HUES6 (cell line): ENCODE results near the gene KYAT1.

Experiments used
- H3K27ac ChIP-seq: 2 replicates; pipeline ENCODE4 v1.7.0; 2013; ENCODE audit warnings: low read depth, mild to moderate bottlenecking, low read length, inconsistent platforms
- H3K27me3 ChIP-seq: 2 replicates; pipeline ENCODE4 v1.6.1; 2013; ENCODE audit warnings: low read length; ENCODE audit not compliant: control insufficient read depth, insufficient read depth
- H3K36me3 ChIP-seq: 2 replicates; pipeline ENCODE4 v1.6.1; 2013; ENCODE audit warnings: low read length; ENCODE audit not compliant: control insufficient read depth, insufficient read depth
- H3K4me1 ChIP-seq: 2 replicates; pipeline ENCODE4 v1.6.1; 2013; ENCODE audit warnings: low read length; ENCODE audit not compliant: control insufficient read depth, insufficient read depth
- H3K4me3 ChIP-seq: 2 replicates; pipeline ENCODE4 v1.5.1; 2013; ENCODE audit warnings: low read depth, low read length
- H3K9ac ChIP-seq: one replicate; pipeline ENCODE4 v1.6.1; 2013; ENCODE audit warnings: mild to moderate bottlenecking, low read length
- H3K9me3 ChIP-seq: 2 replicates; pipeline ENCODE4 v1.6.1; 2013; ENCODE audit warnings: low read depth, low read length; ENCODE audit not compliant: control insufficient read depth, insufficient read depth

KYAT1 gene

DNA sequence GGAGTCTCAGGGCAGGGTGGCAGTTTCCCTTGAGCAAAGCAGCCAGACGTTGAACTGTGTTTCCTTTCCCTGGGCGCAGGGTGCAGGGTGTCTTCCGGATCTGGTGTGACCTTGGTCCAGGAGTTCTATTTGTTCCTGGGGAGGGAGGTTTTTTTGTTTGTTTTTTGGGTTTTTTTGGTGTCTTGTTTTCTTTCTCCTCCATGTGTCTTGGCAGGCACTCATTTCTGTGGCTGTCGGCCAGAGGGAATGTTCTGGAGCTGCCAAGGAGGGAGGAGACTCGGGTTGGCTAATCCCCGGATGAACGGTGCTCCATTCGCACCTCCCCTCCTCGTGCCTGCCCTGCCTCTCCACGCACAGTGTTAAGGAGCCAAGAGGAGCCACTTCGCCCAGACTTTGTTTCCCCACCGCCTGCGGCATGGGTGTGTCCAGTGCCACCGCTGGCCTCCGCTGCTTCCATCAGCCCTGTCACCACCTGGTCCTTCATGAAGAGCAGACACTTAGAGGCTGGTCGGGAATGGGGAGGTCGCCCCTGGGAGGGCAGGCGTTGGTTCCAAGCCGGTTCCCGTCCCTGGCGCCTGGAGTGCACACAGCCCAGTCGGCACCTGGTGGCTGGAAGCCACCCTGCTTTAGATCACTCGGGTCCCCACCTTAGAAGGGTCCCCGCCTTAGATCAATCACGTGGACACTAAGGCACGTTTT lies 35.5 kb upstream of the KYAT1 start:
- no peak overlapping the region for H3K9ac ChIP-seq
- H3K27me3 ChIP-seq = no peaks in the 10 kb centered on the region
- H3K4me1 ChIP-seq = peaks cover 32% of the 10 kb centered on the region
- H3K4me3 ChIP-seq = no peak overlapping the region
- H3K36me3 ChIP-seq = peaks cover 51% of the 10 kb centered on the region
- H3K27ac ChIP-seq = no peak overlapping the region
- no peaks in the 10 kb centered on the region for H3K9me3 ChIP-seq

DNA sequence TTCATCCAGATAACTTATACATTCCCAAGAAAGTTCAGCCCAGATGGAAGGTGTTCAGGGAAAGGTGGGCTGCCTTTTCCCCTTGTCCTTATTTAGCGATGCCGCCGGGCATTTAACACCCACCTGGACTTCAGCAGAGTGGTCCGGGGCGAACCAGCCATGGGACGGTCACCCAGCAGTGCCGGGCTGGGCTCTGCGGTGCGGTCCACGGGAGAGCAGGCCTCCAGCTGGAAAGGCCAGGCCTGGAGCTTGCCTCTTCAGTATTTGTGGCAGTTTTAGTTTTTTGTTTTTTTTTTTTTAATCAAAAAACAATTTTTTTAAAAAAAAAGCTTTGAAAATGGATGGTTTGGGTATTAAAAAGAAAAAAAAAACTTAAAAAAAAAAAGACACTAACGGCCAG lies 35.0 kb upstream of the KYAT1 start:
- no peak overlapping the region for H3K27ac ChIP-seq
- no peaks in the 10 kb centered on the region for H3K9me3 ChIP-seq
- no peak overlapping the region for H3K9ac ChIP-seq
- no peaks in the 10 kb centered on the region for H3K27me3 ChIP-seq
- peaks cover 34% of the 10 kb centered on the region for H3K4me1 ChIP-seq
- peaks cover 51% of the 10 kb centered on the region for H3K36me3 ChIP-seq
- no peak overlapping the region for H3K4me3 ChIP-seq

DNA sequence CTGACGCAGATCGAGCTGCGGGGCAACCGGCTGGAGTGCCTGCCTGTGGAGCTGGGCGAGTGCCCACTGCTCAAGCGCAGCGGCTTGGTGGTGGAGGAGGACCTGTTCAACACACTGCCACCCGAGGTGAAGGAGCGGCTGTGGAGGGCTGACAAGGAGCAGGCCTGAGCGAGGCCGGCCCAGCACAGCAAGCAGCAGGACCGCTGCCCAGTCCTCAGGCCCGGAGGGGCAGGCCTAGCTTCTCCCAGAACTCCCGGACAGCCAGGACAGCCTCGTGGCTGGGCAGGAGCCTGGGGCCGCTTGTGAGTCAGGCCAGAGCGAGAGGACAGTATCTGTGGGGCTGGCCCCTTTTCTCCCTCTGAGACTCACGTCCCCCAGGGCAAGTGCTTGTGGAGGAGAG lies 34.5 kb upstream of the KYAT1 start:
- no peak overlapping the region for H3K27ac ChIP-seq
- H3K9me3 ChIP-seq = no peaks in the 10 kb centered on the region
- peaks cover 35% of the 10 kb centered on the region for H3K4me1 ChIP-seq
- H3K9ac ChIP-seq = no peak overlapping the region
- peaks cover 51% of the 10 kb centered on the region for H3K36me3 ChIP-seq
- no peak overlapping the region for H3K4me3 ChIP-seq
- no peaks in the 10 kb centered on the region for H3K27me3 ChIP-seq

DNA sequence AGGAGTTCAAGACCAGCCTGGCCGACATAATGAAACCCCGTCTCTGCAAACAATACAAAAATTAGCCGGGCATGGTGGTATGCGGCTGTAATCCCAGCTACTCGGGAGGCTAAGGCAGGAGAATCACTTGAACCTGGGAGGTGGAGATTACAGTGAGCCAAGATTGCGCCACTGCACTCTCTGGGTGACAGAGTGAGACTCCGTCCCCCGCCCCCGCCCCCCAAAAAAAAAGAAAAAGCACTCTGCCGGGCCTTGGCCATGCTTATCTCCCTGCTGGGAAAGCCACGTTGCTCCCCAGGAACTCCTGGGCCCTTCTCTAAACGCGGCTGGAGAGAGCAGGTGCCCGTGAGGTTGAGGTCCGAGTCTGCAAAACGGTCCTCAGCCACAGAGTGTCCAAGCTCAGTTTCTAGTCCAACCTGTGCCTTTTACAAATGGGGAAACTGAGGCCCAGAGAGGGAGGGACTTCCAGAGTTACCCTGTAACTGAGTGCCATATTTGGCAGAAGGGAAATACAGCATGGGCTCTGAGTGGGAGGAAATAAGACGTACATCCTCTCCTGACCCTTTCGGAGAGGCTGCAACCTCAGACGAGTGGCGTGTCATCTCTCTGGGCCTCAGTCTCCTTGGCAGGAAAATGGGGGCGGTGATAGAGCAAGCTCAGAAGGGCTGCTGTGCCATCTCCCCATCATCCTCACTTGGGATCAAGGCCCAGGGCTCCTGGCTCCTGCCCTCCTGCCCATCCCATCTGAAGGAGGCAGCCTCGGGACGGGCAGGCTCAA lies 32.4 kb upstream of the KYAT1 start:
- Histone ChIP-seq H3K9me3 (no peaks in the 10 kb centered on the region), H3K27ac (no peak overlapping the region; the same call in 1 of the 2 replicates), H3K27me3 (no peaks in the 10 kb centered on the region), H3K4me1 (peaks cover 34% of the 10 kb centered on the region), H3K36me3 (peaks cover 67% of the 10 kb centered on the region), H3K9ac (no peak overlapping the region), H3K4me3 (no peak overlapping the region)

DNA sequence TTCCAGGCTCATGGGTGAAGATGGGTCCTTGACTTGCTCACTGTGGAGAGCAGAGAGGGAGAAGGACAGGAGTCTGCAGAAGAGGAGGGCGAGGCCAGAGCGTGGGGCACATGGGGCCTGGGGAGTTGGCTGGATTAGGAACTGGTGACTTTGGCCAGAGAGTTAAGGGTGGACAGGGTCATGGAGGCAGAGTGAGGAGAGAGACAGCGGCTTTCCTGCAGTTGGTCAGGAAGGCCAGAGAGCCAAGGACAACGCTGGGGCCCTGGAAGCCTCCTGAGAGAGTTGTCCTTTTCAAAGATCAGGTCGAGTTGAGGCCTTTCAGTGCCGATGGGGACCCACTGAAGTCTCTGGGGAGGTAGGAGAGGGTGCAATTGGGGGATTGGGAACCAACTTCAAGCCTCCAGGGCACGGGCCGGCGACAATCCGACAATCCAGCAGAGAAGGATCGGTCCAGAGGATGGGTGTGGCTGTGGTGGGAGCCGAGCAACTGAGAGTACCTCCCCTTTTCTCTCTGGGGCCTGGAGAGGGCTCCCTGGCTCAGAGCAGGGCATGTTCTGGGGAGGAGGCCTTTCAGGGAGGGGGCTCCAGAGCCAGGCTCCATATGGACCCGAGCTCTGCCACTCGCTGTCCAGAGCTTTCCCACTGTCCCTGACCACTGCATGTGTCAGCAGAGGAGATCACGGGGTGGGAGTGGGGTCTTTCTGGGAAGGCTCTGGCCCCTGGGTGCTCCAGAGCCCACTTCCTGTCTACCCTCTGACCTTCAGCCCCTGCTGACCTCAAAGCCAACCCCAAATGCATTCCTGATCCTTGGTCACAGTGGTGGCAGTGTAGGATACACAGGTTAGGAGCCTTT lies 31.5 kb upstream of the KYAT1 start:
- H3K9me3 ChIP-seq = no peaks in the 10 kb centered on the region
- no peaks in the 10 kb centered on the region for H3K27me3 ChIP-seq
- H3K4me1 ChIP-seq = peaks cover 32% of the 10 kb centered on the region
- H3K4me3 ChIP-seq = peak overlapping the region; percentile 22; the same call in 1 of the 2 replicates
- H3K36me3 ChIP-seq = peaks cover 74% of the 10 kb centered on the region
- peak overlapping the region; percentile 62 for H3K9ac ChIP-seq
- peak overlapping the region; percentile 78; the same call in 1 of the 2 replicates for H3K27ac ChIP-seq

DNA sequence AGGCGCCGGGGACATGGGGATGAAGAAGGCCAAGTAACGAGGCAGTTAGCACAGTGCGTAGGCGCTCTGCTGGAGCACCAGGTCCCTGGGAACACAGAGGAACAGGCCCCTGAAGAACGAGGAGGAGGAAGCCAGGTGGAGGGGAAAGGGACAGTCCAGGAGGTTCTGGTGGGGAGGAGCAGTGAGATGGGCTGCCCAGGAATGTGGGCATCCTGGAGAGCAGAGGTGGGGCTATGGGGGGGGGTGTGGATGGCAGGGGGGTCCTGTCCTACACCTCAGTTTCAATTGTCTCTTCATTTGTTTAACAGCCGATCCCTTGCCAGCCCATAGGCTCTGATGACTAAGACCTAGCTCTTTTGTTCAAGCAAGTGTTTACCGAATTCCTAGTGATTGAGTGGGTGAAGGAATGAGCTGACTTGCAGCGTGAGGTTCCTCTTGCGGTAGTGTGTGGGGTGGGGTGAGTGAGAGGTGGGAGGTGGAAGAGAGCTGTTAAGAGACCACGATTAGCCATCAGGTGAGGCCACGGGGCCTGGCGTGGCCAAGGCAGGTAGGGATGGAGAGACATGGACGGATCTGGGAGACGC lies 30.6 kb upstream of the KYAT1 start:
- H3K4me3 ChIP-seq = peak overlapping the region; percentile 22; the same call in 1 of the 2 replicates

DNA sequence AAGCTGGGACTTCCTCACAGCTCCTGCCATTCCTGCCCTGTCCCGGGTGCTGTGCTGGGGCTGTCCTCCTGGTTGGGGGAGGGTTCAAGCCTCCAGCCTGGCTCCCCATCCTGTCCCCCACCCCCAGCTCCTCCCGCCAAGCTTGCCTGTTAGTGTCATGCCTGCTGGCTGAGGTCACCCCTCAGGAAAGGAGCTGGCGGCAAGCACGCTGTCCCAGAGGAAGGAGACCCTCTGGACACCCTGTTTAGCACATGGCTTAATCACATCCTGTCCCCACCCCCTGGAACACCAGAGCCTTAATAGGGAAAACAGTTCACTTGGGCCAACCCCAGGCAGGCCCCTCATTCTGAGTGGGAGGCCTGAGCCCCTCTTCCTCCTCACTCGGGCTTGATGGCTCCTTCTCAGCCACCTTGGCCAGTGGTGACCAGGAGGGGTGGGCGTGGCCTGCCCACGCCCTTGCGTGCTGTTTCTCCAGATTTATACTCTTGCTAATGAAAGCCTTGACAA lies 29.8 kb upstream of the KYAT1 start:
- H3K4me3 ChIP-seq = peak overlapping the region; percentile 19; the same call in 1 of the 2 replicates
- peak overlapping the region; percentile 92 for H3K27ac ChIP-seq
- H3K9ac ChIP-seq = peak overlapping the region; percentile 83
- no peaks in the 10 kb centered on the region for H3K9me3 ChIP-seq
- no peaks in the 10 kb centered on the region for H3K27me3 ChIP-seq
- H3K4me1 ChIP-seq = peaks cover 32% of the 10 kb centered on the region
- H3K36me3 ChIP-seq = peaks cover 75% of the 10 kb centered on the region

More for the DNA sequence above, 30.6 kb upstream of the KYAT1 start:
- Histone ChIP-seq H3K27me3 (no peaks in the 10 kb centered on the region), H3K36me3 (peaks cover 74% of the 10 kb centered on the region), H3K9me3 (no peaks in the 10 kb centered on the region), H3K4me1 (peaks cover 32% of the 10 kb centered on the region), H3K9ac (peak overlapping the region; percentile 83), H3K27ac (peak overlapping the region; percentile 92)

DNA sequence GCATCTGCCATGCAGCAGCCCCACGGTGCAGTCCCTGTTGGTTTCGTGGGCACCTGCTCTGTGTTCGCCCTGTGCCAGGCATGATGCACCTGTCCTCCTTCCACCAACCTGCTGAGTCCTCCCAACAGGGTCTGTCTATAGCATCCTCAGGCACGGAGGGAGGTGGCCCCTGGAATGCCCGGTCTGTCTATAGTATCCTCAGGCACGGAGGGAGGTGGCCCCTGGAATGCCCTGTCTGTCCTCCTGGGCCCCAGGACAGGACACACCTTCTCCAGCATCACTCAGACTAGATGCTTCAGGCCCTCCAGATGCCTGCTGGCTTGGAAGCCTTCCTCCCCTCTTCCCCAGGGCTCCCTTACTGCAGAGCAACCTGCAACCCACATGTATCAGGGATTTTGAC lies 29.2 kb upstream of the KYAT1 start:
- Histone ChIP-seq H3K4me3 (no peak overlapping the region), H3K36me3 (peaks cover 70% of the 10 kb centered on the region), H3K27me3 (no peaks in the 10 kb centered on the region), H3K9me3 (no peaks in the 10 kb centered on the region), H3K27ac (peak overlapping the region; percentile 92; the same call in 1 of the 2 replicates), H3K4me1 (peaks cover 32% of the 10 kb centered on the region), H3K9ac (peak overlapping the region; percentile 83)

DNA sequence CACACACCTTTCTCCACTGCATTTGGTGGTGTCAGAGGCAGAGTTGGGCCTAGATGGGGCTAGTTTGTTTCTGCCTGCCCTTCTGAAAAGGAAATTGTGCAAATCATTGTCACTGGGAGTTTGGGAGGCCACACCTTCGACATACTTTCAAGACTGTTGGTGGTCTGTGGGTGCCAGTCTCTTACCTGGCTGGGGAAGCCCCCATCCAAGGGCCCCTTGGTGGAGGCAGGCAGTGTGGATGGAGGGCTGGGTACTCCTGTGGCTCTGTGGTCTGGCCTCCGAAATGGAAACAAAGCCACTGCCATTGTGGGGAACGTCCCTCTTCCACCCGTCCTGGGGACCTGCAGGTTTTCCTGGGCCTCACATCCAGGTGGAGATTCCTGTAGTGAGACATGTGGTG lies 28.1 kb upstream of the KYAT1 start:
- no peak overlapping the region for H3K4me3 ChIP-seq
- H3K4me1 ChIP-seq = peaks cover 32% of the 10 kb centered on the region
- no peaks in the 10 kb centered on the region for H3K27me3 ChIP-seq
- H3K36me3 ChIP-seq = peaks cover 65% of the 10 kb centered on the region
- H3K9ac ChIP-seq = no peak overlapping the region
- no peak overlapping the region for H3K27ac ChIP-seq
- H3K9me3 ChIP-seq = no peaks in the 10 kb centered on the region

DNA sequence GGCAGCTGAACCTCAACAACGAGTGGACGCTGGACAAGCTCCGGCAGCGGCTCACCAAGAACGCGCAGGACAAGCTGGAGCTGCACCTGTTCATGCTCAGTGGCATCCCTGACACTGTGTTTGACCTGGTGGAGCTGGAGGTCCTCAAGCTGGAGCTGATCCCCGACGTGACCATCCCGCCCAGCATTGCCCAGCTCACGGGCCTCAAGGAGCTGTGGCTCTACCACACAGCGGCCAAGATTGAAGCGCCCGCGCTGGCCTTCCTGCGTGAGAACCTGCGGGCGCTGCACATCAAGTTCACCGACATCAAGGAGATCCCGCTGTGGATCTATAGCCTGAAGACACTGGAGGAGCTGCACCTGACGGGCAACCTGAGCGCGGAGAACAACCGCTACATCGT lies 26.6 kb upstream of the KYAT1 start:
- Histone ChIP-seq H3K4me1 (peaks cover 28% of the 10 kb centered on the region), H3K27ac (no peak overlapping the region), H3K36me3 (peaks cover 55% of the 10 kb centered on the region), H3K9me3 (no peaks in the 10 kb centered on the region), H3K9ac (no peak overlapping the region), H3K4me3 (no peak overlapping the region), H3K27me3 (no peaks in the 10 kb centered on the region)
